Neutrophil (primary cell): Measurements from ENCODE around the gene FEM1C.

Source experiments
- H3K27ac ChIP-seq: fragments of 200-600 bp; sonication (generic); 2 replicates; pipeline ENCODE4 v1.5.1; 2016; ENCODE audit warnings: mild to moderate bottlenecking, moderate library complexity
- H3K27me3 ChIP-seq: fragments of 200-600 bp; sonication (generic); 2 replicates; pipeline ENCODE4 v1.6.0; 2016; ENCODE audit warnings: mild to moderate bottlenecking
- H3K36me3 ChIP-seq: fragments of 200-600 bp; sonication (generic); 2 replicates; pipeline ENCODE4 v1.5.1; 2017
- H3K4me1 ChIP-seq, 2 experiments: fragments of 200-600 bp in 1 of 2; sonication (generic) in 1 of 2; 1 replicate in 1 of 2; 2 replicates in 1 of 2; pipeline versions ENCODE4 v1.5.1 to v1.6.1; 2013 to 2016; ENCODE audit warnings: low read depth in 1 of 2, low read length in 1 of 2, mild to moderate bottlenecking in 1 of 2, moderate library complexity in 1 of 2; ENCODE audit not compliant: control insufficient read depth in 1 of 2, insufficient read depth in 1 of 2
- H3K4me3 ChIP-seq, 2 experiments: fragments of 200-600 bp in 1 of 2; sonication (generic) in 1 of 2; 1 replicate in 1 of 2; 2 replicates in 1 of 2; pipeline ENCODE4 v1.5.1; 2013 to 2016; ENCODE audit warnings: low read depth in 1 of 2, low read length in 1 of 2, mild to moderate bottlenecking in 1 of 2, moderate library complexity in 1 of 2
- H3K9me3 ChIP-seq: fragments of 200-600 bp; sonication (generic); 2 replicates; pipeline ENCODE4 v1.5.1; 2016
- TF ChIP-seq, protein P1 (sequence below): fragments of 200-600 bp; sonication (generic); IDR thresholded peaks from 2 replicates; pipeline ENCODE4 v1.5.1; 2016; ENCODE audit warnings: antibody characterized with exemption

FEM1C gene

GRCh38 chr5:115544436-115545350 is at the start of gene FEM1C:
Gene FEM1C (minus strand): TSS chr5:115544775. CDS start chr5:115543493, 1,282 bp downstream.
- H3K4me1 ChIP-seq, result peaks cover 46 to 48% of the 10 kb centered on the region in 2 experiments
- H3K27ac ChIP-seq, result peak within 1 kb of the TSS; percentile 96
- peaks cover 19% of the 10 kb centered on the region for H3K36me3 ChIP-seq
- peak within 1 kb of the TSS; percentile 89 to 90 for H3K4me3 ChIP-seq
- no peaks in the 10 kb centered on the region for H3K9me3 ChIP-seq
- TF ChIP-seq, protein P1, sequence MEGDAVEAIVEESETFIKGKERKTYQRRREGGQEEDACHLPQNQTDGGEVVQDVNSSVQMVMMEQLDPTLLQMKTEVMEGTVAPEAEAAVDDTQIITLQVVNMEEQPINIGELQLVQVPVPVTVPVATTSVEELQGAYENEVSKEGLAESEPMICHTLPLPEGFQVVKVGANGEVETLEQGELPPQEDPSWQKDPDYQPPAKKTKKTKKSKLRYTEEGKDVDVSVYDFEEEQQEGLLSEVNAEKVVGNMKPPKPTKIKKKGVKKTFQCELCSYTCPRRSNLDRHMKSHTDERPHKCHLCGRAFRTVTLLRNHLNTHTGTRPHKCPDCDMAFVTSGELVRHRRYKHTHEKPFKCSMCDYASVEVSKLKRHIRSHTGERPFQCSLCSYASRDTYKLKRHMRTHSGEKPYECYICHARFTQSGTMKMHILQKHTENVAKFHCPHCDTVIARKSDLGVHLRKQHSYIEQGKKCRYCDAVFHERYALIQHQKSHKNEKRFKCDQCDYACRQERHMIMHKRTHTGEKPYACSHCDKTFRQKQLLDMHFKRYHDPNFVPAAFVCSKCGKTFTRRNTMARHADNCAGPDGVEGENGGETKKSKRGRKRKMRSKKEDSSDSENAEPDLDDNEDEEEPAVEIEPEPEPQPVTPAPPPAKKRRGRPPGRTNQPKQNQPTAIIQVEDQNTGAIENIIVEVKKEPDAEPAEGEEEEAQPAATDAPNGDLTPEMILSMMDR, result peak; percentile 59
- no peaks in the 10 kb centered on the region for H3K27me3 ChIP-seq

DNA sequence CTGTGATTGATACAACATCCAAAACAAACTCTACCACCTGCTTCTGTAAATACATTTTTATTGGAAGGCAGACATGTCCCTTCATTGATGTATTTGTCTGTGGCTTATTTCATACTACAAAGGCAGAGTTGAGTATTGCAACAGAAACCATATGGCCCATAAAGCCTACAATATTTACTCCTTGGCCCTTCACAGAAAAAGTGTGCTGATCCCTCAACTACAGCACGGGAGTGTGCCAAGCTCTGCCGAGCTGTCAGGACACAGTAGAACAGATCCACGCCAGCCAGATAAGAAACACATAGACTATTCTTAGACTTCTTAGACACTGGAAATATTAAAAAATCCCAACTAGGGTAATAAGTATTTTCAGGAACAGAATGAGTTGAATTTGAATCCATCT is 44.5 kb upstream of the FEM1C start:
- Histone ChIP-seq H3K36me3 (no peaks in the 10 kb centered on the region), H3K4me3 (no peak overlapping the region), H3K27me3 (no peaks in the 10 kb centered on the region), H3K27ac (no peak overlapping the region), H3K4me1 (no peaks in the 10 kb centered on the region), H3K9me3 (no peaks in the 10 kb centered on the region)
- TF ChIP-seq, protein P1, result no peak

DNA sequence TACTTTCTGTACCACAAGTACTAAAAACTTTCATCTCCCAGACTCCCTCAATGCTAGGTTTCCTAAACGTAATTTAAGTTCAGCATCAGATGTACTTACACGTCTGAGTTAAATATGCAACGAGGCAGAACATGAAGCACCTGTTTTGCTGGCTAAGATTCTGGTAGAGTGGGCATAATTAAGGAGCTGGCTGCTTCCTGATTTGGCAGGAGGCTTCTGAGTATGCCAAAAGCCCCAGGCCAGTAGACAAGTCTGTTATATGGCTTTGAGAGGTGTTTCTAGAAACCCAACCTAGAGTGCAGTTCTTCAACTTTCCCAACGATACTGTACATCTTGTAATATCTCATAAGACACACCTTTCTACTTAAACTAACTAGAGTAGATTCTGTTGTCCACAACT is 44.1 kb upstream of the FEM1C start:
- Histone ChIP-seq H3K27ac (no peak overlapping the region), H3K4me1 (no peaks in the 10 kb centered on the region), H3K27me3 (no peaks in the 10 kb centered on the region), H3K4me3 (no peak overlapping the region), H3K9me3 (no peaks in the 10 kb centered on the region), H3K36me3 (no peaks in the 10 kb centered on the region)
- TF ChIP-seq, protein P1, result no peak

- Histone ChIP-seq H3K27me3 (no peaks in the 10 kb centered on the region), H3K27ac (no peak overlapping the region), H3K9me3 (no peaks in the 10 kb centered on the region), H3K4me3 (no peak overlapping the region), H3K4me1 (no peaks in the 10 kb centered on the region), H3K36me3 (no peaks in the 10 kb centered on the region)
- TF ChIP-seq, protein P1, result peak; percentile 56
These were observed 42.1 kb upstream of the FEM1C start for GRCh38 chr5:115586525-115587146.

DNA sequence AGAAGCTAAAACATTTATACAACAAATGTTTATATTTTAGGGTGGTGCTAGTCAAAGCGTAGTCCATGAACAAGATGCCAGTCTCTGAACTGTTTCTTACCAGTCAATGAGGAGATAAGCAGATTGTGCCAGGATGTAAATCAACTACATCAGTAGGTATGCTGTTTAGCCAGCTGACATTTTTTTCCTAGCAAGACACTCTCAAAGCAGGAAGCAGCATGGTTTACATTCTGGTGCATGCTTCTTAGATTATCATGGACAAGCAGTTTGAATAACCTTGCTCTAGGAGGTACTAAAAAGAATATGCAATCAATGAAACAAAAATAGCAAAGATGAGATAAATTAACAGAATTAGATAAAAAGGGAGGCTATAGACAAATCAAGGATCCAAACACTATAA is 40.7 kb upstream of the FEM1C start:
- Histone ChIP-seq H3K4me1 (no peaks in the 10 kb centered on the region), H3K9me3 (no peaks in the 10 kb centered on the region), H3K4me3 (no peak overlapping the region), H3K27ac (no peak overlapping the region), H3K36me3 (peaks cover 7% of the 10 kb centered on the region), H3K27me3 (no peaks in the 10 kb centered on the region)
- TF ChIP-seq, protein P1, result no peak
